Ascending aorta (tissue), 2 donors: ENCODE results near the gene CD99L2. TPM values are rescaled to one million over a fixed set of nuclear protein-coding genes. Genes with fewer than 3 reads are reported as not detected.
"Not testable (repeated sequence)": the region's sequence is repeated elsewhere in the genome, so short reads cannot be mapped to it uniquely, and the experiment has no call there.

Experiments
- DNase-seq, 2 donors: peaks; one replicate each; pipeline ENCODE4 v3.0.0-alpha.2; 2019; ENCODE audit warnings: low spot score in 2 of 2
- H3K27ac ChIP-seq, 2 donors: fragments of 200-600 bp; sonication (generic); one replicate each; pipeline ENCODE4 v1.5.1; 2016 to 2017; ENCODE audit warnings: mild to moderate bottlenecking in 1 of 2
- H3K27me3 ChIP-seq: fragments of 200-600 bp; sonication (generic); one replicate; pipeline ENCODE4 v1.5.1; 2017
- H3K36me3 ChIP-seq, 2 donors: fragments of 200-600 bp; sonication (generic); one replicate each; pipeline ENCODE4 v1.5.1; 2016
- H3K4me1 ChIP-seq, 2 donors: fragments of 200-600 bp; sonication (generic); one replicate each; pipeline ENCODE4 v1.5.1; 2016 to 2017; ENCODE audit warnings: mild to moderate bottlenecking in 1 of 2
- H3K4me3 ChIP-seq, 2 donors: fragments of 200-600 bp; sonication (generic); one replicate each; pipeline ENCODE4 v1.5.1; 2016 to 2017; ENCODE audit warnings: mild to moderate bottlenecking in 1 of 2
- H3K9me3 ChIP-seq, 2 donors: fragments of 200-600 bp; sonication (generic); one replicate each; pipeline ENCODE4 v1.5.1; 2016
- CTCF ChIP-seq, 3 experiments: fragments of 200-600 bp in 2 of 3; fragments of 450-650 bp in 1 of 3; sonication (generic) in 2 of 3; IDR thresholded peaks; one replicate each; pipeline ENCODE4 v1.5.1; 2016 to 2019; ENCODE audit warnings: antibody characterized with exemption in 3 of 3, mild to moderate bottlenecking in 1 of 3, moderate library complexity in 1 of 3
- intact Hi-C: fragments of 100-400 bp; cut with DNase I; formaldehyde crosslinking; loops from one replicate; pipeline ENCODE4 v1.15.1; 2023
- total RNA-seq: library from RNA; depleted of rRNA; stranded (reverse); fragments of >200 nt; gene quantifications from one replicate; pipeline ENCODE4 v1.1.0, GENCODE V29; 2016

Gene CD99L2
- total RNA-seq, 1 donor from 2014 or later, result 83.4 TPM

DNA sequence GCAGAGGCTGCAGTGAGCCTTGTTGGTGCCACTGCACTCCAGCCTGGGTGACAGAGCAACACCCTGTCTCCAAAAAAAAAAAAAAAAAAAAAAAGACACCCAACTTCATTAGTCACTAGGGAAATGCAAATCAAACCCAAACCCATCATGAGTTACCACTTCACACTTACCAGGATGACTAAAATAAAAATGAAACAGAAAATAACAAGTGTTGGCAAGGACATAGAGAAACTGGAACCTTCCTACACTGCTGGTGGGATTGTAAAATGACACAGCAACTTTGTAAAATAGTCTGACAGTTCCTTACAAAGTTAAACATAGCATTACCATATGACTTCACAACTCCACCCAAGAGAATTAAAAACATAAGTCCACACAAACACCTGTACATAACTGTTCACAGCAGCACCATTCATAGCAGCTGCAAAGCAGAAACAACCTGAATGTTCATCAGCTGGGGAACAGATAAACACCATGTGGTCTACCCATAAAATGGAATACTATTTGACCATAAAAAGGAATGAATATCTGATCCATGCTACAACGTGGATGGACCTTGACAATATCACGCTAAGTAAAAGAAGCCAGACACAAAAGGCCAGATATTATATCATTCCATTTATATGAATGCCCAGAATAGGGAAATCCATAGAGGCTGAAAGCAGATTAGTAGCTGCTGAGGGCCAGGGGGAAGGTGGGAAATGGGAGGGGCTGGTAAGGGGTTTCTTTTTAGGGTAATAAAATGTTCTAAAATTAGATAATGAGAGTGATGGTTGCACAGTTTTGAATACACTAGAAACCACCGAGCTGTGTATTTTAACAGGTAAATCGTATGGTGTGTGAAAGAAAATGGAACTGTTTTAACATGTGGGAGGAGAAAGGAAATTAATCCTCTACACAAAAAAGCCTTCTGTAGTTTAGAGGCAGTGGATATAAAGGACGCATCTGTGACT lies 18.3 kb downstream of the CD99L2 start:
- Histone ChIP-seq H3K27ac (no peak overlapping the region), H3K27me3 (no peaks in the 10 kb centered on the region), H3K36me3 (no peaks in the 10 kb centered on the region), H3K4me1 (no peaks in the 10 kb centered on the region), H3K9me3 (no peaks in the 10 kb centered on the region), H3K4me3 (no peak overlapping the region)
- intact Hi-C loops, result loop anchor here (10.0 kb wide), 1 partner anchor 515 kb away; the partner anchor contains the start of gene VMA21
- no peak for TF ChIP-seq CTCF (IDR thresholded peaks at IDR 0.05)
- DNase-seq, result no peak

DNA sequence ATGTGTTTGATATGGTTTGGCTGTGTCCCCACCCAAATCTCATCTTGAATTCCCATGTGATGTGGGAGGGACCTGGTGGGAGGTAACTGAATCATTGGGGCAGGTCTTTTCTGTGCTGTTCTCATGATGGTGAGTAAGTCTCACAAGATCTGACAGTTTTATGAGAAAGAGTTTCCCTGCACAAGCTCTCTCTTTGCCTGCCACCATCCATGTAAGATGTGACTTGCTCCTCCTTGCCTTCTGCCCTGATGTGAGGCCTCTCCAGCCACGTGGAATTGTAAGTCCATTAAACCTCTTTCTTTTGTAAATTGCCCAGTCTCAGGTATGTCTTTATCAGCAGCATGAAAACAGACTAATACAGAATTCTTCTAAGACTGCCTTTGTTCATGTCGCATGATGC lies 22.8 kb downstream of the CD99L2 start:
- not testable (repeated sequence) for H3K27me3 ChIP-seq, H3K4me3 ChIP-seq, DNase-seq, H3K36me3 ChIP-seq, H3K9me3 ChIP-seq, H3K4me1 ChIP-seq, H3K27ac ChIP-seq
- intact Hi-C loops, result loop anchor here (10.0 kb wide), 1 partner anchor 519 kb away; the partner anchor contains the start of gene VMA21

- Histone ChIP-seq H3K27me3 (no peaks in the 10 kb centered on the region), H3K36me3 (no peaks in the 10 kb centered on the region), H3K9me3 (no peaks in the 10 kb centered on the region), H3K4me3 (no peak overlapping the region), H3K27ac (peak overlapping the region; percentile 70 to 76), H3K4me1 (peaks cover 0 to 2% of the 10 kb centered on the region in 2 donors)
- DNase-seq, result no peak
- intact Hi-C loops, result loop anchor here (10.0 kb wide), 1 partner anchor 520 kb away; the partner anchor contains the start of gene VMA21
- TF ChIP-seq CTCF (IDR thresholded peaks at IDR 0.05), result no peak
Measured at GRCh38 chrX:150874448-150874847, 24.0 kb downstream of the CD99L2 start.

DNA sequence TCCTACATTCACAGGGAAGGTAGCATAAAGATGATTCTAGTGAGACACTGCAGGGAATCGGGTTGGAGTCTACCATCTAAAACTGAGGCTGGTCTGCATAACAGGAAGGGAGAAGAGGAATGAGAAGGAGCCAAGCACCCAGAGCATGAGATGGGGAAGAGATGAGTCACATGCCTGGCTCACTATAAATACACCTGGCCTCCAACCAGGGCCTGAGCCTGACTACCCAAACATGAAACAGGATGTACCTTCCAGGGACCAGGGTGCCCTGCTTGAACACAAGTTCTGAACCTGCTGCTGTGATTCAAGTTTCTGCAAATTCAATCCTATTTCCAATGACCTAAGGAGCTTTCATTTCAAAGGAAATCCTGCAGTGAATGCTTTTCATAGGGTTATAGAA lies 24.9 kb downstream of the CD99L2 start:
- intact Hi-C loops, result loop anchor here (10.0 kb wide), 1 partner anchor 521 kb away; the partner anchor contains the start of gene VMA21
- H3K27me3 ChIP-seq, result no peaks in the 10 kb centered on the region
- no peaks in the 10 kb centered on the region for H3K36me3 ChIP-seq
- H3K27ac ChIP-seq, result peak overlapping the region; percentile 70 to 76
- no peaks in the 10 kb centered on the region for H3K9me3 ChIP-seq
- peak; percentile 17 to 76 for DNase-seq
- no peak overlapping the region for H3K4me3 ChIP-seq
- H3K4me1 ChIP-seq, result peaks cover 0 to 2% of the 10 kb centered on the region in 2 donors
- TF ChIP-seq CTCF (IDR thresholded peaks at IDR 0.05), result no peak

DNA sequence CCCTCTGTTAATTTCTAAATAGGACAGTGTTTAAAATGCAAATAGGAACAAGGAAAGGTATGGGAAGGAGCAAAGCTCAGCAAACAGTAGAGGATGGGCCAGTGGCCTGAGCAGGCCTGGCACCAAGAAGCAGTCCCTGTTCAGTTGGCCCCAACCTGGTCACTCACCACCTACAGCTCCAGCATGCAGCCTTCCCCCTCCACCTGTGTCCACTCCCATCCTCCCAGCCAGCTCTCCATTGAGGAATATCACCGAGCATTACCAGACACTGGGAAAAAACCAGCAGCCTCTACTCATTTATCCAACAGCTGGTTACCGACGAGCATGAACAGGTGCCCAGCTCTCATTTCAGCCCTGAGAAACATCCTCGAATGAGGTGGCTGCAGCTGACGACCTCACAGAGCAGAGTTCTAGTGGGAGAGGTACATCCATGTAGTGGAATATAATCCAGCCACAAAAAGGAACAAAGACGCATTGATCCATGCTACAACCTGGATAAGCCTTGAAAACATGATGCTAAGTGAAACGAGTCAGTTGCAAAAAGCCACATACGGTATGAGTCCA lies 25.6 kb downstream of the CD99L2 start:
- no peak for TF ChIP-seq CTCF (IDR thresholded peaks at IDR 0.05)
- intact Hi-C loops, result loop anchor here (10.0 kb wide), 1 partner anchor 522 kb away; the partner anchor contains the start of gene VMA21
- peaks cover 0 to 2% of the 10 kb centered on the region in 2 donors for H3K4me1 ChIP-seq
- no peaks in the 10 kb centered on the region for H3K36me3 ChIP-seq
- no peak for DNase-seq
- no peaks in the 10 kb centered on the region for H3K27me3 ChIP-seq
- H3K27ac ChIP-seq, result peak overlapping the region; percentile 3 to 40
- H3K9me3 ChIP-seq, result no peaks in the 10 kb centered on the region
- H3K4me3 ChIP-seq, result no peak overlapping the region
